Stomach (tissue), 19 donors: ENCODE data around the gene ADH1C. TPM values are rescaled to one million over a fixed set of nuclear protein-coding genes. Genes with fewer than 3 reads are reported as not detected.

Source experiments
- DNase-seq, 2 donors: peaks; one replicate each; pipeline versions ENCODE4 v3.0.0 to v3.0.0-alpha.2; 2013 to 2019
- H3K27ac ChIP-seq, 5 donors: fragments of 200-600 bp in 4 of 5; sonication (generic) in 4 of 5; one replicate each; pipeline ENCODE4 v1.5.1; 2013 to 2019; ENCODE audit warnings: mild to moderate bottlenecking in 1 of 5, moderate library complexity in 1 of 5
- H3K27me3 ChIP-seq, 3 donors: fragments of 200-600 bp; sonication (generic); one replicate each; pipeline ENCODE4 v1.5.1; 2017 to 2019; ENCODE audit warnings: mixed run types in 1 of 3
- H3K36me3 ChIP-seq, 4 donors: fragments of 200-600 bp; sonication (generic); 1 replicate in 3 of 4; 2 replicates in 1 of 4; pipeline ENCODE4 v1.5.1; 2016 to 2019
- H3K4me1 ChIP-seq, 4 donors: fragments of 200-600 bp; sonication (generic); one replicate each; pipeline ENCODE4 v1.5.1; 2016 to 2019
- H3K4me3 ChIP-seq, 4 donors: fragments of 200-600 bp; sonication (generic) in 3 of 4; one replicate each; pipeline ENCODE4 v1.5.1; 2016 to 2019; ENCODE audit warnings: mild to moderate bottlenecking in 1 of 4
- H3K9me3 ChIP-seq, 4 donors: fragments of 200-600 bp; sonication (generic); one replicate each; pipeline ENCODE4 v1.5.1; 2016 to 2019
- EP300 ChIP-seq: sonication (generic); formaldehyde crosslinking; IDR thresholded peaks from one replicate; pipeline ENCODE4 v1.6.1; 2017; ENCODE audit warnings: antibody characterized with exemption
- POLR2A ChIP-seq, 4 donors: fragments of 450-650 bp; IDR thresholded peaks; one replicate each; pipeline ENCODE4 v1.6.1; 2016; ENCODE audit warnings: antibody characterized with exemption in 4 of 4, control low read depth in 2 of 4, mild to moderate bottlenecking in 1 of 4, moderate library complexity in 1 of 4
- POLR2AphosphoS5 ChIP-seq, 3 donors: sonication (generic); formaldehyde crosslinking; IDR thresholded peaks; one replicate each; pipeline ENCODE4 v1.6.1; 2016; ENCODE audit warnings: antibody characterized with exemption in 3 of 3
- WGBS, 5 donors: extraction: QIAGEN DNeasy Blood & Tissue Kit in 3 of 5; methylation state at CpG; one replicate each; pipeline versions ENCODE4 v1.1.5 to v1.1.7; 2013 to 2018; 5-methylcytosine and 5-hydroxymethylcytosine counted together
- intact Hi-C: fragments of 100-400 bp; cut with DNase I; formaldehyde crosslinking; loops from one replicate; pipeline ENCODE4 v1.15.1; 2023; ENCODE audit warnings: low total_unique reads
- long read RNA-seq, 10 donors: transcript quantifications; one replicate each; lab custom pipeline, GENCODE V29; 2026
- polyA plus RNA-seq, 3 donors: library from polyadenylated mRNA; stranded (reverse); fragments of 200-250 nt; gene quantifications; one replicate each; pipeline ENCODE4 v1.2.3, GENCODE V29; 2013
- total RNA-seq, 5 donors: library from RNA; depleted of rRNA; stranded (reverse); fragments of >200 nt; gene quantifications; one replicate each; pipeline versions ENCODE4 v1.1.0 to v1.2.3, GENCODE V29; 2014 to 2016
- TF ChIP-seq, protein P1 (sequence below), 7 experiments: fragments of 450-650 bp in 4 of 7; fragments of 200-600 bp in 3 of 7; sonication (generic) in 3 of 7; IDR thresholded peaks; one replicate each; pipeline ENCODE4 v1.5.1; 2016 to 2019; ENCODE audit warnings: antibody characterized with exemption in 7 of 7, control low read depth in 2 of 7, mild to moderate bottlenecking in 1 of 7
- donor health status: healthy with polysubstance abuse.
- donor health status: Bipolar disorder and iron deficiency.
- donor health status: healthy.

Gene ADH1C
- 100 to 1,000 TPM in 2 of 5 donors, 10 to 100 TPM in 2, not detected in 1; 58.5 to 427 (median 233) TPM for total RNA-seq
- 100 to 1,000 TPM in 1 of 3 donors, 10 to 100 TPM in 2; 29.9 to 150 (median 61.3) TPM for polyA plus RNA-seq
- long read RNA-seq, donor 1, transcript ADH1C-204 (9 exons, 1,740 nt) = major isoform, 8 of 14 reads
- long read RNA-seq, donor 1, partial matches to known transcripts = 6 of 14 reads
- long read RNA-seq, donor 1, other reads (novel, unspliced or antisense) = 0 of 14 reads
- long read RNA-seq, donor 2, transcript ADH1C-204 (9 exons, 1,740 nt) = major isoform, 16 of 21 reads
- long read RNA-seq, donor 2, partial matches to known transcripts = 5 of 21 reads
- long read RNA-seq, donor 2, other reads (novel, unspliced or antisense) = 0 of 21 reads
- long read RNA-seq, donor 3, partial matches to known transcripts = 5 of 10 reads
- long read RNA-seq, donor 3, other reads (novel, unspliced or antisense) = 0 of 10 reads
- long read RNA-seq, donor 4 = 0 reads
- long read RNA-seq, donor 5, transcript ADH1C-204 (9 exons, 1,740 nt) = major isoform, 5 of 5 reads
- long read RNA-seq, donor 5, partial matches to known transcripts = 0 of 5 reads
- long read RNA-seq, donor 5, other reads (novel, unspliced or antisense) = 0 of 5 reads
- long read RNA-seq, donor 6, transcript ADH1C-204 (9 exons, 1,740 nt) = major isoform, 47 of 110 reads
- long read RNA-seq, donor 6, partial matches to known transcripts = 51 of 110 reads
- long read RNA-seq, donor 6, other reads (novel, unspliced or antisense) = 12 of 110 reads
- long read RNA-seq, donor 7, transcript ADH1C-204 (9 exons, 1,740 nt) = major isoform, 16 of 54 reads
- long read RNA-seq, donor 7, partial matches to known transcripts = 38 of 54 reads
- long read RNA-seq, donor 7, other reads (novel, unspliced or antisense) = 0 of 54 reads
- long read RNA-seq, donor 8, transcript ADH1C-204 (9 exons, 1,740 nt) = major isoform, 12 of 12 reads
- long read RNA-seq, donor 8, partial matches to known transcripts = 0 of 12 reads
- long read RNA-seq, donor 8, other reads (novel, unspliced or antisense) = 0 of 12 reads
- long read RNA-seq, donor 9, transcript ADH1C-204 (9 exons, 1,740 nt) = major isoform, 10 of 44 reads
- long read RNA-seq, donor 9, partial matches to known transcripts = 33 of 44 reads
- long read RNA-seq, donor 9, other reads (novel, unspliced or antisense) = 0 of 44 reads
- long read RNA-seq, donor 10, transcript ADH1C-204 (9 exons, 1,740 nt) = major isoform, 9 of 20 reads
- long read RNA-seq, donor 10, partial matches to known transcripts = 6 of 20 reads
- long read RNA-seq, donor 10, other reads (novel, unspliced or antisense) = 5 of 20 reads

GRCh38 chr4:99352602-99353537, at the start of gene ADH1C:
ADH1C (minus strand) TSS chr4:99352746; CDS start chr4:99352675, 71 bp downstream.
- TF ChIP-seq POLR2AphosphoS5 (IDR thresholded peaks at IDR 0.05) = peak in 2 of 3 donors; percentile 63 to 73
- TF ChIP-seq EP300 = no peak
- Histone ChIP-seq H3K27me3 (no peaks in the 10 kb centered on the region), H3K27ac (peak within 1 kb of the TSS in 4 of 5 donors; percentile 12 to 56 (median 26)), H3K4me3 (peak within 1 kb of the TSS; percentile 14 to 33 (median 22)), H3K9me3 (peaks cover 0 to 3% (median 0%) of the 10 kb centered on the region in 4 donors), H3K4me1 (peaks cover 0 to 14% (median 6%) of the 10 kb centered on the region in 4 donors), H3K36me3 (no peaks in the 10 kb centered on the region)
- WGBS, 5 donors = 22 to 35% (median 29%) methylated on average over 10 of the region's 10 CpGs
- DNase-seq = peak in 1 of 2 donors; percentile 67
- intact Hi-C loops = no loop called here

GRCh38 chr4:99400831-99401230, 48.3 kb upstream of the ADH1C start:
- intact Hi-C loops = loop anchor here (10.0 kb wide), 1 partner anchor 286 kb away; no protein-coding TSS in a partner anchor
- H3K4me1 ChIP-seq = peaks cover 11 to 33% (median 23%) of the 10 kb centered on the region in 4 donors
- H3K9me3 ChIP-seq = no peaks in the 10 kb centered on the region
- no peak overlapping the region for H3K4me3 ChIP-seq
- H3K36me3 ChIP-seq = no peaks in the 10 kb centered on the region
- no peak overlapping the region for H3K27ac ChIP-seq
- no peak for DNase-seq
- H3K27me3 ChIP-seq = no peaks in the 10 kb centered on the region
- TF ChIP-seq EP300 = no peak
- TF ChIP-seq, protein P1, sequence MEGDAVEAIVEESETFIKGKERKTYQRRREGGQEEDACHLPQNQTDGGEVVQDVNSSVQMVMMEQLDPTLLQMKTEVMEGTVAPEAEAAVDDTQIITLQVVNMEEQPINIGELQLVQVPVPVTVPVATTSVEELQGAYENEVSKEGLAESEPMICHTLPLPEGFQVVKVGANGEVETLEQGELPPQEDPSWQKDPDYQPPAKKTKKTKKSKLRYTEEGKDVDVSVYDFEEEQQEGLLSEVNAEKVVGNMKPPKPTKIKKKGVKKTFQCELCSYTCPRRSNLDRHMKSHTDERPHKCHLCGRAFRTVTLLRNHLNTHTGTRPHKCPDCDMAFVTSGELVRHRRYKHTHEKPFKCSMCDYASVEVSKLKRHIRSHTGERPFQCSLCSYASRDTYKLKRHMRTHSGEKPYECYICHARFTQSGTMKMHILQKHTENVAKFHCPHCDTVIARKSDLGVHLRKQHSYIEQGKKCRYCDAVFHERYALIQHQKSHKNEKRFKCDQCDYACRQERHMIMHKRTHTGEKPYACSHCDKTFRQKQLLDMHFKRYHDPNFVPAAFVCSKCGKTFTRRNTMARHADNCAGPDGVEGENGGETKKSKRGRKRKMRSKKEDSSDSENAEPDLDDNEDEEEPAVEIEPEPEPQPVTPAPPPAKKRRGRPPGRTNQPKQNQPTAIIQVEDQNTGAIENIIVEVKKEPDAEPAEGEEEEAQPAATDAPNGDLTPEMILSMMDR (IDR thresholded peaks at IDR 0.05) = no peak

DNA sequence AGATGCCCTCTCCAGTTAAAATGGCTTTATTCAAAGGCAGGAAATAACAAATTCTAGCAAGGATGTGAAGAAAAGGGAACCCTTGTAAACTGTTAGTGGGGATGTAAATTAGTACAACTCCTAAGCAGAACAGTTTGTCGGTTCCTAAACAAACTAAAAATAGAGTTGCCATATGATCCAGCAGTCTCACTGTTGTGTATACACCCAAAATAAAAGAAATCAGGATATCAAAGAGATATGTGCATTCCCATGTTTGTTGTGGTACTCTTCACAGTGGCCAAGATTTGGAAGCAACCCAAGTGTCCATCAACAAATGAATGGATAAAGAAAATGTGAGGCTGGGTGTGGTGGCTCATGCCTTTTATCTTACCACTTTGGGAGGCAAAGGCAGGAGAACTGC, 46.5 kb upstream of the ADH1C start:
- DNase-seq = no peak
- intact Hi-C loops = no loop called here
- H3K36me3 ChIP-seq = no peaks in the 10 kb centered on the region
- 42 to 73% (median 63%) methylated on average over 1 of the region's 1 CpG for WGBS, 5 donors
- H3K4me3 ChIP-seq = no peak overlapping the region
- H3K27me3 ChIP-seq = no peaks in the 10 kb centered on the region
- no peak for TF ChIP-seq POLR2AphosphoS5 (IDR thresholded peaks at IDR 0.05)
- no peak for TF ChIP-seq EP300
- TF ChIP-seq, protein P1 (IDR thresholded peaks at IDR 0.05) = no peak
- TF ChIP-seq POLR2A (IDR thresholded peaks at IDR 0.05) = no peak
- peaks cover 10 to 26% (median 13%) of the 10 kb centered on the region in 4 donors for H3K4me1 ChIP-seq
- no peak overlapping the region for H3K27ac ChIP-seq
- no peaks in the 10 kb centered on the region for H3K9me3 ChIP-seq
